Epithelial cell of prostate (primary cell): ENCODE results near the gene AATF.

Experiments
- DNase-seq: peaks from one replicate; pipeline ENCODE4 v3.0.0-alpha.2; 2011; ENCODE audit warnings: low read depth, low spot score
- H3K27ac ChIP-seq: fragments of 450-650 bp; 2 replicates; pipeline ENCODE4 v1.5.1; 2017; ENCODE audit warnings: mild to moderate bottlenecking

AATF gene

GRCh38 chr17:36977066-36977465 lies 28.3 kb downstream of the AATF start:
- H3K27ac ChIP-seq, result no peak overlapping the region

DNA sequence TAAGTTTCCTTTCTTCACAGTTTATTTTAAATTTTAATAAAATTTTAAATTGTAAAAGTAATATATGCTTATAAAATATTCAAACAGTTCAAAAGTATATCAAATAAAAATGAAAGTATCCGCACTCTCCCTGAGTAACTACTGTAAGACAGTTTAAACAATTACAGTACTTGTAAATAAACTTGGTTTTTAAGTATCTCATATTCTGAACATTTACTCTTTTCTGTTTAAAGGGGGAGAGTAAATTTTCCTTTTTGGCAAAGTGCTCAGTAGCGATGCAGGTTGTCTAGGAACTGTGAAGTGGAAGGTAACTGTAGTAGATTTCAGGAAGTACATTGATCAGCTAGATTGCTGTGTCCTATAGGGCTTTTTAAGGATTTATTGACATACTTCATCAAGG lies 28.8 kb downstream of the AATF start:
- DNase-seq, result no peak
- no peak overlapping the region for H3K27ac ChIP-seq

More at GRCh38 chr17:36977066-36977465, 28.3 kb downstream of the AATF start:
- no peak for DNase-seq

- no peak for DNase-seq
- peak overlapping the region; percentile 38 for H3K27ac ChIP-seq
Observed at GRCh38 chr17:36978810-36979564, 30.2 kb downstream of the AATF start.

- peak overlapping the region; percentile 38 for H3K27ac ChIP-seq
Observed at GRCh38 chr17:36979565-36979941, 30.8 kb downstream of the AATF start.

GRCh38 chr17:36980280-36980761 lies 31.6 kb downstream of the AATF start:
- DNase-seq, result no peak
- peak overlapping the region; percentile 38 for H3K27ac ChIP-seq

More at GRCh38 chr17:36979565-36979941, 30.8 kb downstream of the AATF start:
- DNase-seq, result no peak

GRCh38 chr17:36983618-36984017 lies 34.9 kb downstream of the AATF start:
- no peak overlapping the region for H3K27ac ChIP-seq
- no peak for DNase-seq

GRCh38 chr17:36989173-36989572 lies 40.4 kb downstream of the AATF start:
- no peak for DNase-seq
- no peak overlapping the region for H3K27ac ChIP-seq

- no peak overlapping the region for H3K27ac ChIP-seq
Observed at GRCh38 chr17:36992701-36993100, 43.9 kb downstream of the AATF start.

GRCh38 chr17:36993227-36993626 lies 44.5 kb downstream of the AATF start:
- no peak overlapping the region for H3K27ac ChIP-seq
- DNase-seq, result no peak

More at GRCh38 chr17:36992701-36993100, 43.9 kb downstream of the AATF start:
- no peak for DNase-seq

- no peak overlapping the region for H3K27ac ChIP-seq
- DNase-seq, result no peak
Observed at GRCh38 chr17:36994438-36994837, 45.7 kb downstream of the AATF start.

DNA sequence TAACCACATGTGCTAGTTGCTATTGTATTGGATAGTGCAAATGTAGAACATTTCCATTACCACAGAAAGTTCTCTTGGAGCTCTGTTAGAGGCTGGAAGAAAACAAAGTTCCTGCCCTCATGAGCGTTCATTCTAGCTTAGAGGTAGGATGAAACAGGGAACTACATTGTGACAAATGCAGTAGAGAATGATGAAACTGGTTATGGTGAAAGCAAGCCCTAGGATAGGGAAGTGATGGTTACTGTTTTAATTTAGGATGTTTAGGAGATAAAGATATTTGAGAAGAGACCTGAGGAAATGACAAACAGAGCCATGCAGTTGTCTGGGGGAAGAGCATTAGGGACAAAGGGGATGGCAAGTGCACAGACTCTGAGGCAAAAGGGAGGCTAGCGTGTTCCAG lies 50.7 kb downstream of the AATF start:
- no peak overlapping the region for H3K27ac ChIP-seq
- DNase-seq, result no peak

- no peak overlapping the region for H3K27ac ChIP-seq
Observed at GRCh38 chr17:37016780-37017179, 68.0 kb downstream of the AATF start.

DNA sequence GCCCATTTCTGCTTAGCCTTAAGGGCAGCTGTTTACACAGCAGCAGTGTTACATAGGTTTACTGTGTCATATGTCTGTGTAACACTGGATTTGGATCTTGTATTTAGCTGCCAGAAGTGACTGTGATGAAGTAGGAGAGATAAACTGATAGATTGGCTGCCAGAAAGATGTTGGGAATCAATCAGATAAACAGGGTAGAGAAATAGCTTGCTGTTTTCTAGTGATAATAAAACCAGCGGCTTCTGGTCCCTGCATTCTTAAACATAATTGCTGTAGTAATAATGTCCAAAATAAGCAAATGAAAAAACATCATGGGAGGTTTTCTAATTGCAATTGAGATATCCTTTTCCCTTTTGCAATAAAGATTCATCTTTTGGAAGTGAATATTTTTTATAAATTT lies 68.7 kb downstream of the AATF start:
- H3K27ac ChIP-seq, result no peak overlapping the region
- DNase-seq, result no peak

More at GRCh38 chr17:37016780-37017179, 68.0 kb downstream of the AATF start:
- no peak for DNase-seq

GRCh38 chr17:37019117-37019740 lies 70.5 kb downstream of the AATF start:
- DNase-seq, result no peak
- H3K27ac ChIP-seq, result no peak overlapping the region

DNA sequence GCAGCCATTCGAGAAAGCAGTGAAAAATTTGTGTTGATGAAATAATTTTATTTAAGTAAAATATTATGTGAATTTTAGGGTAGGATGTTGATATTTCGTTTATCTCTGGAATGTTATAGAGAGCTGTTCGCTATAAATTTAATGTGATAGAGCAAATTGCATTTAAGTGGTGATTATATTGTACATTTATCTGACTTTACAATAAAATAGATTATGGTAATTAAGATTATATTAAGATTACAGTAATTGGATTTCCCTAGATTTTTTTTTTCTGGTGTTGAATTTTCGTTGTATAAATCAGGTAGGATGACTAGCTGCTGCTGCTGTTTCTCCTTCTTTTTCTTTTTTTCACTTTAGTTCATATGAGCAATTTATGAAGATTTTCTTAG lies 71.0 kb downstream of the AATF start:
- no peak overlapping the region for H3K27ac ChIP-seq

GRCh38 chr17:37024181-37024637 lies 75.5 kb downstream of the AATF start:
- no peak for DNase-seq

More for the DNA sequence above, 71.0 kb downstream of the AATF start:
- no peak for DNase-seq

GRCh38 chr17:37025238-37025637 lies 76.5 kb downstream of the AATF start:
- H3K27ac ChIP-seq, result no peak overlapping the region
- DNase-seq, result no peak

More at GRCh38 chr17:37024181-37024637, 75.5 kb downstream of the AATF start:
- no peak overlapping the region for H3K27ac ChIP-seq

DNA sequence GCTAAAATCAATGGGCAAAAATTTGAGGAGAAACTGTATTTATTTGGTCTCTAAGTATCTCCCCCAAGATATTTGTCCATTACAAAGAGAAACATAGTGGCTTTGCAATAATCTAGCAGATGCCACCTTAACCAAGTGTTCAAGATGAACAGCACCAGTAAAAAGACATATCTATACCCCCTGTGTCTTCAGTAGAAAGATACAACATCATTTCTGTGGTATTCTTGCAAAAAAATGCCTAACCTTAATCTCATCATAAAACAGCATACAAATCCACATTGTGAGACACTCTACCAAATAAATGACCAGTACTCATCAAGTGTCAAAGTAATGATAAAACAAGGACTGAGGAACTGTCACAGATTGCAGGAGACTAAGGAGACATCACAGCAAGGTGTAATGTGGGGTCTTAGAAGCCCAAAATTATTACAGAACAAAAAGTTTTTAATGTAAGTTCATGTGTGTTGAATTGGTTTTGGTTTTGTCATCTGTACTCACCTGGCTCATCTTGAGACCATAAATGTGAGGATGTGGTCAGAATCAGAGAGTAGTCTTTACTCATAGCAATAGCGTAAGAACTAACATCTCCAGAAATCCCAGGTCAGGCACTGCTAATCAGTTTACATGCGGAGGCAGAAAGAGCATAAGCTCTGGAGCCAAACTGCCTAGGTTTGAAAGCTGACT lies 77.2 kb downstream of the AATF start:
- DNase-seq, result no peak
- H3K27ac ChIP-seq, result no peak overlapping the region

GRCh38 chr17:37026531-37026869 lies 77.7 kb downstream of the AATF start:
- no peak for DNase-seq
- H3K27ac ChIP-seq, result no peak overlapping the region

GRCh38 chr17:37028040-37028439 lies 79.3 kb downstream of the AATF start:
- no peak overlapping the region for H3K27ac ChIP-seq
- no peak for DNase-seq

DNA sequence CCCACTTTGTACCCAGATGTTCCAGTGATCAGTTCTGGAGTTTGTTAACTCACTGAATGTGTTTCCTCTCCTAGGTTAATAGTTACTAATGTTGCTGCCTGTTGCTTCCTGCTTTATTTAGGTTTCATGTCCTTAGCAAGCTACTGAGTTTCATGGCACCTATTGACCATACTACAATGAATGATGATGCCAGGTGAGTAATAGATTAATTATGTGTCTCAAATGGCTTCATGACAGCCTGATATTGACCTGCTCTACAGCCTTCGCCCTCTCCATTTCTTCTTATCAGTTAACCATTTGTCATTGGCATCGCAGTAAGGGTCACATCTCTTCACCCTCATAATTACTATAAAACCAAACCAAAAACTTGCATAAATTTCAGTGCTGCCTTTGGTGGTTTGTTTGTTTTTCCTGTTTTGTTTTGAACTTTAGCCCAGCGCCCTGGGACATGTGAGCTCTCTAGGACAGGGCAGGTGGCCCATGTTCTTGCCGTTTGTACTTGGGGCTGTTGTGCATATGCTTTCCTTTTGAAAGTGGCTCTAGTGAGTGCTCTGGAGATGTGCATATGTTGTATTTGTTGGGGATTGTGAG lies 82.8 kb downstream of the AATF start:
- no peak for DNase-seq
- H3K27ac ChIP-seq, result no peak overlapping the region
